ENCODE measurements around the gene ATG7.

The ATG7 gene

DNA sequence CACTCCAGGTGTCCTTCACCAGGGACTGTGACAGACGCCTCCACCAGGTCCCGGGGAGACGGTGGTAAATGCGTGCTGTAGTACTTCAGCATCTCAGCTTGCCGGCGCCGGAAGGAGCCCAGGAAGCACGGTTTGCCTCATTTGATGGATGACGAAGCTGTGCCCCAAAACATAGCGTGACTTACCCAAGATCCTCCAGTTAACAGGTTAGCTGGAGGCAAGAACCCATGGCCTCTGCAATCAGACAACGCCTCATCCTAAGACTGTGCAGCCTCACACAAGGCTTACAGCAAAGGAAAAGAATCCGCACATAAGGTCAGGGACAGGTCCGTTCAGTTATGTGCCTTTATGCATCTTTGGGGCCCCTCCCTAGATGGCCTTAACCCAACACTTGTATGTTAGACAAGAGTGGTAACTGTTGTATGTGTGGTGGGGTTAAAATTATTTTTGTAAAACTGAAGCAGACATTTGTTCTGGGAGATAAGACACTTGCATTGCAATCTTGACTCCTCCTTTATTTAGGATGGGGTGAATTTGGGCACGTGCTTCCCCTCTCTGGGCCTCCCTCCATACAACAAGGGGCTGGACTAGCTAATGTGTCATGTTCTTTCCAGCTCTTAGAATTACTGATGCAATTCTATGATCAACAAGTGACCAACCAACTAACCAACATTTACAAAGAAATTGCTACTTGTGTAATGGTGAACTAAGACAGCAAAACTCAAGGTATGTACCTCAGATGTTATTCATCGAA is 332.1 kb downstream of the ATG7 start:
- no peak overlapping the region for H3K4me3 ChIP-seq (ENCODE audit: low read depth, low read length)
- in situ Hi-C loops (cut with HindIII; ENCODE audit: low sequenced_read_pairs), result loop anchor here (5.0 kb wide), 1 partner anchor 33 kb away; no protein-coding TSS in a partner anchor
- no peak for DNase-seq (ENCODE audit: low read depth)
- no peak for TF ChIP-seq CTCF (IDR thresholded peaks at IDR 0.05; ENCODE audit: low read depth, low read length, missing control alignments)

DNA sequence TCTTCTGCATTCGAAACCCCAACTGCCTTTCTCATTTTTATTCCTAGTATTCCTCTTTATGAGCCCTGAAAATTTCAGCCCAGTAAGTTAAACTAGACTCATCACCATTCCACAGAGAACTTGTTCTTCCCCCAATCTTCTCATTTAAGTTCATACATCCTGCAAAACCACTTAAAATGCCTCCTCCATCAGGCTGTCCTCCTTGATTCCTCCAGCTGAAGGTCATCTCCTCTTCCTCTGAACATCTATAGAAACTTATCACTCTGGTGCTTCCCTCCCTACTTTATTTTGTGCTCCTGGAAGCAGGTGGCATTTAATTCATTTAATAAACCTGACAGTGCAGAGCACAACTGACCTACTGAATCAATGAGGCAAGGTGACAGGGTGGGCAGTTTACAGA is 333.2 kb downstream of the ATG7 start:
- DNase-seq (ENCODE audit: low read depth), result no peak
- H3K4me3 ChIP-seq (ENCODE audit: low read depth, low read length), result no peak overlapping the region
- in situ Hi-C loops (cut with HindIII; ENCODE audit: low sequenced_read_pairs), result no loop called here
- no peak for TF ChIP-seq CTCF (IDR thresholded peaks at IDR 0.05; ENCODE audit: low read depth, low read length, missing control alignments)

DNA sequence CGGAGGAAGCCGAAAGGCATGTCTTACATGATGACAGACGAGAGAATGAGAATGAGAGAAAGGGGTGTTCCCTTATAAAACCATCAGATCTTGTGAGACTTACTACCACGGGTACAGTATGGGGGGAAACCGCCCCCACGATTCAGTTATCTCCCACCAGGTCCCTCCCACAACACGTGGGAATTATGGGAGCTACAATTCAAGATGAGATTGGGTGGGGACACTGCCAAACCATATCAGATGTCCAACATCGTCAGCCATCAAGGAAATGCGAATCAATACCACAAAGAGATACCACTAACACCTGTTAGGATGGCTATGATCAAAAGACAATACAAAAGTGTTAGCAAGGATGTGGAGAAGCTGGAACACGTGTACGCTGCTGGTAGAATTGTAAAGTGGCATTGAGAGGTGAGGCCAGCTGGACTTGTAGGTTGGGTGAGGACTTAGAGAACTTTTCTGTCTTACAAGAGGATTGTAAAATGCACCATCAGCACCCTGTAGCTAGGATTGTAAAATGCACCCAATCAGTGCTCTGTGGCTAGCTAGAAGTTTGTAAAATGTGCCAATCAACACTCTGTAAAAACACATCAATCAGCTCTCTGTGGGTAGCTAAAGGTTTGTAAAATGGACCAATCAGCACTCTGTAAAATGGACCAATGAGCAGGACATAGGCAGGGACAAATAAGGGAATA is 334.0 kb downstream of the ATG7 start:
- no peak for DNase-seq (ENCODE audit: low read depth)
- H3K4me3 ChIP-seq (ENCODE audit: low read depth, low read length), result no peak overlapping the region
- in situ Hi-C loops (cut with HindIII; ENCODE audit: low sequenced_read_pairs), result no loop called here
- TF ChIP-seq CTCF (IDR thresholded peaks at IDR 0.05; ENCODE audit: low read depth, low read length, missing control alignments), result no peak

DNA sequence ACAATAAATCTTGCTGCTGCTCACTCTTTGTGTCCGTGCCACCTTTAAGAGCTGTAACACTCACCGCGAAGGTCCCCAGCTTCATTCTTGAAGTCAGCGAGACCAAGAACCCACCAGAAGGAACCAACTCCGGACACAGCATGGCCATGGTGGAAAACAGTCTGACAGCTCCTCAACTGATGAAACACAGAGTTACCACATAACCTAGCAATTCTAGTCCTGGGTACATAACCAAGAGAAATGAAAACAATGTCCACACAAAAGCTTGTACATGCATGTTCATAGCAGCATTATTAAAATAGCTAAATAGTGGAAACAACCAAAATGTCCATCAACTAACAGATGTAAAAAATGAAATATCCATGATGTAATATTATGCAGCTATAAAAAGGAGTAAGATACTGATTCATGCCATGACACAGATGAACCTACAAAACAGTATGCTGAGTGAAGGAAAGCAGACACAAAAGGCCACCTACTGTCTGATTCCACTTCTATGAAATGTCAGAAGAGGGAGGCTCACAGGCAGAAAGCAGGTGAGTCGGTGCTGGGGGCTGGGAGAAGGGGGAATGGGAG is 334.8 kb downstream of the ATG7 start:
- in situ Hi-C loops (cut with HindIII; ENCODE audit: low sequenced_read_pairs), result no loop called here
- no peak for TF ChIP-seq CTCF (IDR thresholded peaks at IDR 0.05; ENCODE audit: low read depth, low read length, missing control alignments)
- no peak overlapping the region for H3K4me3 ChIP-seq (ENCODE audit: low read depth, low read length)
- no peak for DNase-seq (ENCODE audit: low read depth)

All from astrocyte of the cerebellum (primary cell).